Upper lobe of left lung (tissue), 6 donors: ENCODE results near the gene AOX1. TPM values are rescaled to one million over a fixed set of nuclear protein-coding genes. Genes with fewer than 3 reads are reported as not detected.

Experiments
- ATAC-seq, 2 donors: fragments of 200-7000 bp; cut with Tn5 transposase; one replicate each; pipeline ENCODE4 v1.9.1; 2022; ENCODE audit warnings: mild to moderate bottlenecking in 2 of 2, moderate library complexity in 2 of 2; ENCODE audit not compliant: low FRiP score in 2 of 2
- DNase-seq, 2 donors: peaks; one replicate each; pipeline ENCODE4 v3.0.0-alpha.2; 2019 to 2020
- H3K27ac ChIP-seq, 4 donors: fragments of 200-600 bp; sonication (generic); one replicate each; pipeline ENCODE4 v1.5.1; 2016 to 2019
- H3K27me3 ChIP-seq, 4 donors: fragments of 200-600 bp; sonication (generic); one replicate each; pipeline ENCODE4 v1.5.1; 2017 to 2019
- H3K36me3 ChIP-seq, 4 donors: fragments of 200-600 bp; sonication (generic); one replicate each; pipeline ENCODE4 v1.5.1; 2016 to 2019
- H3K4me1 ChIP-seq, 4 donors: fragments of 200-600 bp; sonication (generic); one replicate each; pipeline ENCODE4 v1.5.1; 2018 to 2019
- H3K4me3 ChIP-seq, 4 donors: fragments of 200-600 bp; sonication (generic); one replicate each; pipeline ENCODE4 v1.5.1; 2017 to 2019; ENCODE audit warnings: mild to moderate bottlenecking in 2 of 4, moderate library complexity in 1 of 4
- H3K9me3 ChIP-seq, 4 donors: fragments of 200-600 bp; sonication (generic); one replicate each; pipeline ENCODE4 v1.5.1; 2018 to 2019
- EP300 ChIP-seq, 4 donors: sonication (generic); formaldehyde crosslinking; IDR thresholded peaks; one replicate each; pipeline ENCODE4 v1.5.1; 2017; ENCODE audit warnings: antibody characterized with exemption in 4 of 4, control low read depth in 2 of 4
- POLR2A ChIP-seq, 4 donors: fragments of 450-650 bp; IDR thresholded peaks; one replicate each; pipeline ENCODE4 v1.5.1; 2016 to 2017; ENCODE audit warnings: antibody characterized with exemption in 4 of 4, mild to moderate bottlenecking in 2 of 4
- POLR2AphosphoS5 ChIP-seq, 2 donors: sonication (generic); formaldehyde crosslinking; IDR thresholded peaks; one replicate each; pipeline ENCODE4 v1.5.1; 2017; ENCODE audit warnings: antibody characterized with exemption in 2 of 2
- WGBS, 2 donors: methylation state at CpG; one replicate each; pipeline ENCODE4 v1.1.5; 2017 to 2018; 5-methylcytosine and 5-hydroxymethylcytosine counted together
- total RNA-seq, 6 donors: library from RNA; depleted of rRNA in 4 of 6; stranded (reverse); fragments of >200 nt in 4 of 6; gene quantifications; one replicate each; pipeline versions ENCODE4 v1.1.0 to v1.2.1, GENCODE V29; 2016 to 2021
- TF ChIP-seq, protein P1 (sequence below), 6 experiments: fragments of 450-650 bp in 4 of 6; fragments of 200-600 bp in 2 of 6; sonication (generic) in 2 of 6; IDR thresholded peaks; one replicate each; pipeline ENCODE4 v1.5.1; 2016 to 2019; ENCODE audit warnings: antibody characterized with exemption in 6 of 6
- donor health status: DM: no; HTN: no; CAD: no; lungs with moderate emphysema.
- donor health status: DM: no; HTN: yes; CAD: no; lungs with severe emphysema.

Gene AOX1
- total RNA-seq, 6 donors from 2014 or later = 8.7 to 49.0 (median 27.5) TPM

DNA sequence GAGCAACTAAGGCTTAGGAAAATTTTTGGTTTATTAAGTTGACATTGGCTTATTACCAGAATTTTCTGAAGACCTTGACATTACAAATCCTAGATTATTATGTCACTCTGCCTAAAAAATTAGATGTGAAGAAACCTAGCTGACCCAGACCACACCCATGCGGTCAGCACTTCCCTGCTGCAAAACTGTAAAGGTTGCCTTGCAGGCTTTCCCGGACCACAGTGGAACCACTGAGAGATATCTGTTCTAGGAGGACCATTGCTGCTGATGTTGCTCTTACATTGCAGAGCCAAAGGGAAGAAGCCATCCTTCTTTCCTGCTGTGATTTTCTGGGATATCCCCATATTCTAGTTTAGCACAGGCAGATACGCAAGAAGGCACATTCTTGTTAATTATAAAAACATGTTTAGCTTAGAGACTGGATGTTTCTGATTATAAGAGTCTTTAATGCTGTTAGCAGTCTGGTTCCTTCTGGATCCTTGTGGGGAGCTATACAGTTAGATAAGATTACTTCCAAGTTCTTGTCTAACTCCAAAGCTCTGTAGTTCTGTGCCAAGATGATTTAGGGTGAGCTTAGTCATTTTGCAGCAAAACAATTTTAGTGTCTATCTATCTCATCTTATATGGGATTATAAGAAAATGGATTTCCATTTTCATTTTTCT is 70.2 kb downstream of the AOX1 start:
- H3K36me3 ChIP-seq = peaks cover 0 to 6% (median 0%) of the 10 kb centered on the region in 4 donors
- no peak overlapping the region for H3K27ac ChIP-seq
- no peaks in the 10 kb centered on the region for H3K4me1 ChIP-seq
- ATAC-seq (peak in 1 of 2 donors; percentile 60), DNase-seq (no peak)
- TF ChIP-seq POLR2AphosphoS5 (IDR thresholded peaks at IDR 0.05) = no peak
- no peak for TF ChIP-seq EP300 (IDR thresholded peaks at IDR 0.05)
- H3K4me3 ChIP-seq = no peak overlapping the region
- no peaks in the 10 kb centered on the region for H3K27me3 ChIP-seq
- WGBS, 2 donors = 56 to 74% methylated on average over 3 of the region's 3 CpGs
- no peaks in the 10 kb centered on the region for H3K9me3 ChIP-seq

DNA sequence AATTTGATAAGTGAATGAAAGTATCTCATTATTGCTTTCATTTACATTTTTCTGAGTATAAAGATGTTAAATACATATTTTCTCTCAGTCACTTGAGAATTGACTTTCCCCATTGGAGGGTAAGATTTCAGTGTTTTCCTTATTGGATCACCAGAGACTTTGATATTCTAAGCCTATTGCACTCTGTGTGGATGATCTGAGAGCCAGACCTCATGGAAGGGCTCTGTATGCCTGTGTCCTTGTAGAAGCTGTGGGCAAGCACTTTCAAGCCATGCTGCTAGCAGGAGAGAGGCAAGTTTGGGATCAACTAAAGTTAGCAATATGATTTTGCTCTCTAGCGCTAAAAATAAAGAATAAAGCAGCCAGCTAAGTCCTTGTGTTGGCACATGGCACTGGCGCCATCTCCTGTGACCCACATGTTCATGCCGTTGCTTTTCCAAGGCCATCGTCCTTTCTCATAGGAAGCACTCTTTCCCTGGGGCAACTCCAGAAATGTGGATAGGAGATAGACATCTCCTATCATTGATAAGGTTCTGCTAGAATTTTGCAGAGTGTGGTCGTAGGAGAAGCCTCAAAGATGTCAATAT is 72.6 kb downstream of the AOX1 start:
- no peaks in the 10 kb centered on the region for H3K9me3 ChIP-seq
- H3K4me1 ChIP-seq = no peaks in the 10 kb centered on the region
- no peak overlapping the region for H3K4me3 ChIP-seq
- no peak overlapping the region for H3K27ac ChIP-seq
- no peak for DNase-seq
- 81 to 86% methylated on average over 5 of the region's 5 CpGs for WGBS, 2 donors
- TF ChIP-seq EP300 (IDR thresholded peaks at IDR 0.05) (no peak), POLR2AphosphoS5 (IDR thresholded peaks at IDR 0.05) (no peak), POLR2A (IDR thresholded peaks at IDR 0.05) (no peak)
- TF ChIP-seq, protein P1, sequence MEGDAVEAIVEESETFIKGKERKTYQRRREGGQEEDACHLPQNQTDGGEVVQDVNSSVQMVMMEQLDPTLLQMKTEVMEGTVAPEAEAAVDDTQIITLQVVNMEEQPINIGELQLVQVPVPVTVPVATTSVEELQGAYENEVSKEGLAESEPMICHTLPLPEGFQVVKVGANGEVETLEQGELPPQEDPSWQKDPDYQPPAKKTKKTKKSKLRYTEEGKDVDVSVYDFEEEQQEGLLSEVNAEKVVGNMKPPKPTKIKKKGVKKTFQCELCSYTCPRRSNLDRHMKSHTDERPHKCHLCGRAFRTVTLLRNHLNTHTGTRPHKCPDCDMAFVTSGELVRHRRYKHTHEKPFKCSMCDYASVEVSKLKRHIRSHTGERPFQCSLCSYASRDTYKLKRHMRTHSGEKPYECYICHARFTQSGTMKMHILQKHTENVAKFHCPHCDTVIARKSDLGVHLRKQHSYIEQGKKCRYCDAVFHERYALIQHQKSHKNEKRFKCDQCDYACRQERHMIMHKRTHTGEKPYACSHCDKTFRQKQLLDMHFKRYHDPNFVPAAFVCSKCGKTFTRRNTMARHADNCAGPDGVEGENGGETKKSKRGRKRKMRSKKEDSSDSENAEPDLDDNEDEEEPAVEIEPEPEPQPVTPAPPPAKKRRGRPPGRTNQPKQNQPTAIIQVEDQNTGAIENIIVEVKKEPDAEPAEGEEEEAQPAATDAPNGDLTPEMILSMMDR (IDR thresholded peaks at IDR 0.05) = no peak
- no peak for ATAC-seq
- H3K27me3 ChIP-seq = no peaks in the 10 kb centered on the region
- no peaks in the 10 kb centered on the region for H3K36me3 ChIP-seq

GRCh38 chr2:200659410-200659809 is 73.6 kb downstream of the AOX1 start:
- TF ChIP-seq POLR2A (IDR thresholded peaks at IDR 0.05) = no peak
- TF ChIP-seq, protein P1 (IDR thresholded peaks at IDR 0.05) = no peak
- TF ChIP-seq POLR2AphosphoS5 (IDR thresholded peaks at IDR 0.05) = no peak
- TF ChIP-seq EP300 (IDR thresholded peaks at IDR 0.05) = no peak
- no peaks in the 10 kb centered on the region for H3K27me3 ChIP-seq
- WGBS, 2 donors = 77 to 86% methylated on average over 4 of the region's 4 CpGs
- no peak overlapping the region for H3K27ac ChIP-seq
- ATAC-seq (no peak), DNase-seq (no peak)
- H3K4me1 ChIP-seq = no peaks in the 10 kb centered on the region
- no peaks in the 10 kb centered on the region for H3K9me3 ChIP-seq
- H3K36me3 ChIP-seq = no peaks in the 10 kb centered on the region
- H3K4me3 ChIP-seq = no peak overlapping the region

DNA sequence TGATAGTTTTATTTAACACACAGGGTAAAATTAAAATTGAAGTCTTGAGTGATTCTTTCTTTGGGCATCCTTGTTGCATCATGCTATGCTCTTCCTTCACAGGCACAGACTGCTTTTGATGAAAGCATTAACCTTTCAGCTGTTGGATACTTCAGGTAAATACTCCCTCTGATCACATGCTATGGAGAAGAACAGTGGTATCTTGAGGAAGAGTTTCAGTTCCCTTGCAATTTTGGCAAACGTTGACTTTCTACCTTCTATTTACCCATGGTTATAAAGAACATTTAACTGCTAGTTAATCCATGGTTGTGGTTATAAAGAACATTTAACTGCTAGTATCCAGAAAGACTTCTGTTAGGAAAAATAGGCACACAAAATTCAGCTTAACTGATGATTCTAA is 75.7 kb downstream of the AOX1 start:
- DNase-seq (no peak), ATAC-seq (no peak)
- Histone ChIP-seq H3K36me3 (no peaks in the 10 kb centered on the region), H3K27ac (no peak overlapping the region), H3K4me3 (no peak overlapping the region), H3K4me1 (no peaks in the 10 kb centered on the region), H3K9me3 (no peaks in the 10 kb centered on the region), H3K27me3 (no peaks in the 10 kb centered on the region)
- WGBS, 2 donors = 52 to 69% methylated on average over 1 of the region's 1 CpG
- TF ChIP-seq POLR2A (IDR thresholded peaks at IDR 0.05) (no peak), POLR2AphosphoS5 (IDR thresholded peaks at IDR 0.05) (no peak), EP300 (IDR thresholded peaks at IDR 0.05) (no peak)
- TF ChIP-seq, protein P1 (IDR thresholded peaks at IDR 0.05) = no peak

DNA sequence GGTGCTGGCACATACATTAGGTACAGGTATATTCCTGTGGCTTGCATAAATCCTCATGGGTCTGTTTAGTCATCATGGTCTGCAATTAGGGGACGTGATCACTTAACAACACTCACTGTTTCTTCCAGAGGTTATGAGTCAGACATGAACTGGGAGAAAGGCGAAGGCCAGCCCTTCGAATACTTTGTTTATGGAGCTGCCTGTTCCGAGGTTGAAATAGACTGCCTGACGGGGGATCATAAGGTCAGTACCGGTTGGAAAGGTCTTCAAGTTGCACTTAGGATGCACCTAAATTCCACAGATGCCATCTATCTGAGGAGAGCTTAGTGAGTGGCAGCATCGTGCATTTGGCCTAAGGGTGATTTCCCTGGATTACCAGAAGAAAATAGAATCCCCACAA is 76.9 kb downstream of the AOX1 start:
- H3K27me3 ChIP-seq = no peaks in the 10 kb centered on the region
- no peaks in the 10 kb centered on the region for H3K9me3 ChIP-seq
- ATAC-seq (no peak), DNase-seq (no peak)
- no peaks in the 10 kb centered on the region for H3K36me3 ChIP-seq
- H3K4me1 ChIP-seq = no peaks in the 10 kb centered on the region
- no peak overlapping the region for H3K27ac ChIP-seq
- WGBS, 2 donors = 39 to 49% methylated on average over 7 of the region's 7 CpGs
- no peak for TF ChIP-seq EP300 (IDR thresholded peaks at IDR 0.05)
- no peak for TF ChIP-seq POLR2AphosphoS5 (IDR thresholded peaks at IDR 0.05)
- TF ChIP-seq, protein P1 (IDR thresholded peaks at IDR 0.05) = no peak
- no peak for TF ChIP-seq POLR2A (IDR thresholded peaks at IDR 0.05)
- H3K4me3 ChIP-seq = no peak overlapping the region
